GM23338 (cell line): ENCODE results near the gene CHGA. TPM values are rescaled to one million over a fixed set of nuclear protein-coding genes. Genes with fewer than 3 reads are reported as not detected.

Experiments used
- ATAC-seq: fragments of 200-7000 bp; cut with Tn5 transposase; 3 replicates; pipeline ENCODE4 v1.9.1; 2020
- DNase-seq: peaks from one replicate; pipeline ENCODE4 v3.0.0-alpha.2; 2015; ENCODE audit warnings: low spot score
- H2AFZ ChIP-seq: fragments of 200-600 bp; sonication (generic); 2 replicates; pipeline ENCODE4 v1.8.0; 2016; ENCODE audit warnings: antibody characterized with exemption, mild to moderate bottlenecking, moderate library complexity
- H3F3A ChIP-seq: fragments of 200-600 bp; sonication (generic); replicated peaks from 2 replicates; pipeline ENCODE4 v1.8.0; 2017; ENCODE audit warnings: antibody characterized with exemption, mixed run types, low read depth
- H3K27ac ChIP-seq: fragments of 200-600 bp; sonication (generic); 2 replicates; pipeline ENCODE4 v1.6.1; 2016; ENCODE audit warnings: low read depth
- H3K27me3 ChIP-seq: fragments of 200-600 bp; sonication (generic); 2 replicates; pipeline ENCODE4 v1.8.0; 2016; ENCODE audit warnings: mild to moderate bottlenecking, mixed run types, moderate library complexity; ENCODE audit not compliant: insufficient read depth
- H3K36me3 ChIP-seq: fragments of 200-600 bp; sonication (generic); 2 replicates; pipeline ENCODE4 v1.8.0; 2016; ENCODE audit warnings: mild to moderate bottlenecking; ENCODE audit not compliant: insufficient read depth
- H3K4me1 ChIP-seq: fragments of 200-600 bp; sonication (generic); 2 replicates; pipeline ENCODE4 v1.8.0; 2016; ENCODE audit warnings: mild to moderate bottlenecking, moderate library complexity; ENCODE audit not compliant: insufficient read depth
- H3K4me2 ChIP-seq: fragments of 200-600 bp; sonication (generic); 2 replicates; pipeline ENCODE4 v1.7.1; 2017; ENCODE audit warnings: mixed run types
- H3K4me3 ChIP-seq: fragments of 200-600 bp; sonication (generic); 2 replicates; pipeline ENCODE4 v1.6.1; 2016; ENCODE audit warnings: mixed run types
- H3K79me2 ChIP-seq: fragments of 200-600 bp; sonication (generic); replicated peaks from 2 replicates; pipeline ENCODE4 v1.8.0; 2017; ENCODE audit warnings: mild to moderate bottlenecking; ENCODE audit not compliant: insufficient read depth
- H3K9me2 ChIP-seq: fragments of 200-600 bp; sonication (generic); 2 replicates; pipeline ENCODE4 v1.8.0; 2017; ENCODE audit not compliant: insufficient read depth
- H4K20me1 ChIP-seq: fragments of 200-600 bp; sonication (generic); replicated peaks from 2 replicates; pipeline ENCODE4 v1.8.0; 2017; ENCODE audit warnings: mild to moderate bottlenecking; ENCODE audit not compliant: insufficient read depth
- H3K27ac Mint-ChIP-seq: 2 replicates; pipeline ENCODE4 v1.8.0; 2020; ENCODE audit warnings: inconsistent platforms, mild to moderate bottlenecking, moderate library complexity, mixed read lengths
- H3K27me3 Mint-ChIP-seq: 3 replicates; pipeline ENCODE4 v1.8.0; 2022; ENCODE audit warnings: low read depth, mild to moderate bottlenecking, moderate library complexity, mixed read lengths, inconsistent platforms; ENCODE audit not compliant: insufficient read depth, poor library complexity
- H3K36me3 Mint-ChIP-seq: 3 replicates; pipeline ENCODE4 v1.8.0; 2021; ENCODE audit warnings: low read depth, mild to moderate bottlenecking, inconsistent platforms, moderate library complexity, mixed read lengths
- H3K4me1 Mint-ChIP-seq: 3 replicates; pipeline ENCODE4 v1.8.0; 2020; ENCODE audit warnings: mild to moderate bottlenecking, inconsistent platforms, mixed read lengths
- H3K4me3 Mint-ChIP-seq: 3 replicates; pipeline ENCODE4 v1.8.0; 2021; ENCODE audit warnings: moderate library complexity, mild to moderate bottlenecking, inconsistent platforms, mixed read lengths
- H3K9me3 Mint-ChIP-seq: 3 replicates; pipeline ENCODE4 v1.8.0; 2020; ENCODE audit warnings: moderate library complexity, mild to moderate bottlenecking, inconsistent platforms, mixed read lengths
- CREB1 ChIP-seq: fragments of 250-450 bp; sonication (Bioruptor Pico); IDR thresholded peaks from 2 replicates; pipeline ENCODE4 v1.5.0; 2020; ENCODE audit warnings: low read depth, mild to moderate bottlenecking, moderate library complexity
- CTCF ChIP-seq, 2 experiments: fragments of 200-600 bp in 1 of 2; sonication (generic) in 1 of 2; conservative IDR thresholded peaks; 2 replicates each; pipeline versions ENCODE4 v1.5.1 to v1.6.1; 2016 to 2017; ENCODE audit warnings: antibody characterized with exemption in 2 of 2, low read depth in 2 of 2, mild to moderate bottlenecking in 2 of 2, moderate library complexity in 1 of 2
- ETS1 ChIP-seq: IDR thresholded peaks from 2 replicates; pipeline ENCODE4 v1.6.1; 2016; ENCODE audit warnings: antibody characterized with exemption
- EZH2 ChIP-seq: fragments of 200-600 bp; sonication (generic); IDR thresholded peaks from one replicate; pipeline ENCODE4 v1.8.0; 2017; ENCODE audit warnings: antibody characterized with exemption, mild to moderate bottlenecking, low read depth; ENCODE audit not compliant: unreplicated experiment
- EZH2phosphoT487 ChIP-seq: fragments of 200-600 bp; sonication (generic); IDR thresholded peaks from one replicate; pipeline ENCODE4 v1.8.1; 2018; ENCODE audit warnings: antibody characterized with exemption; ENCODE audit not compliant: unreplicated experiment
- JUNB ChIP-seq: IDR thresholded peaks from one replicate; pipeline ENCODE4 v1.6.1; 2016; ENCODE audit warnings: antibody characterized with exemption; ENCODE audit not compliant: unreplicated experiment
- NANOG ChIP-seq: IDR thresholded peaks from 2 replicates; pipeline ENCODE4 v1.6.1; 2016; ENCODE audit warnings: antibody characterized with exemption, borderline replicate concordance
- POLR2AphosphoS5 ChIP-seq: IDR thresholded peaks from 2 replicates; pipeline ENCODE4 v1.6.1; 2016; ENCODE audit warnings: antibody characterized with exemption, low read depth
- REST ChIP-seq: IDR thresholded peaks from one replicate; pipeline ENCODE4 v1.6.1; 2018; ENCODE audit warnings: antibody characterized with exemption; ENCODE audit not compliant: unreplicated experiment
- STAT1 ChIP-seq: IDR thresholded peaks from one replicate; pipeline ENCODE4 v1.6.1; 2016; ENCODE audit warnings: antibody characterized with exemption; ENCODE audit not compliant: unreplicated experiment
- ZNF114 ChIP-seq: fragments of 250-450 bp; sonication (Bioruptor Pico); IDR thresholded peaks from 2 replicates; pipeline ENCODE4 v1.5.0; 2020; ENCODE audit warnings: mild to moderate bottlenecking, moderate library complexity
- ZNF331 ChIP-seq: fragments of 250-450 bp; sonication (Bioruptor Pico); IDR thresholded peaks from 2 replicates; pipeline ENCODE4 v1.5.0; 2020; ENCODE audit warnings: low read depth, mild to moderate bottlenecking, moderate library complexity
- ZNF462 ChIP-seq: fragments of 250-450 bp; sonication (Bioruptor Pico); IDR thresholded peaks from 2 replicates; pipeline ENCODE4 v1.5.0; 2020; ENCODE audit warnings: mild to moderate bottlenecking, moderate library complexity
- polyA plus RNA-seq: library from polyadenylated mRNA; unstranded; fragments of >200 nt; fragmentation: Nextera tagmentation; extraction: Ambion mirVana; gene quantifications from 2 replicates; pipeline ENCODE4 v1.2.1, GENCODE V29; 2016
- total RNA-seq: library from RNA; depleted of rRNA; stranded (reverse); fragments of >200 nt; shearing (Covaris generic); gene quantifications from 2 replicates; pipeline ENCODE4 v1.2.3, GENCODE V29; 2014

The CHGA gene
- total and polyA plus RNA-seq, 2 experiments from 2014 or later, result 13.9 to 19.6 TPM

- Histone ChIP-seq H3K9me2 (no peaks in the 10 kb centered on the region), H3K27ac (no peak overlapping the region), H3K4me2 (no peak overlapping the region), H3F3A (no peaks in the 10 kb centered on the region), H3K4me3 (no peak overlapping the region), H4K20me1 (no peaks in the 10 kb centered on the region), H3K79me2 (no peaks in the 10 kb centered on the region), H3K4me1 (no peaks in the 10 kb centered on the region; the same call in 1 of the 2 replicates), H3K27me3 (peaks cover 3% of the 10 kb centered on the region; the same call in 1 of the 2 replicates), H3K36me3 (no peaks in the 10 kb centered on the region), H2AFZ (no peak overlapping the region)
- Mint-ChIP-seq H3K27ac (no peak overlapping the region), H3K4me1 (peaks cover 16% of the 10 kb centered on the region), H3K27me3 (peaks cover 11% of the 10 kb centered on the region), H3K36me3 (no peaks in the 10 kb centered on the region), H3K4me3 (no peak overlapping the region), H3K9me3 (no peaks in the 10 kb centered on the region)
- no peak for DNase-seq
- no peak for ATAC-seq
- TF ChIP-seq NANOG (no peak), REST (no peak), ETS1 (no peak), STAT1 (no peak), ZNF331 (CRISPR knock-in tag) (no peak), EZH2 (no peak), JUNB (no peak), CTCF (conservative IDR thresholded peaks at IDR 0.05; ENCODE audit: low read depth in 2 of 2) (no peak), POLR2AphosphoS5 (no peak), CREB1 (no peak), EZH2phosphoT487 (no peak), ZNF462 (CRISPR knock-in tag) (no peak), ZNF114 (no peak)
These were observed 22.3 kb upstream of the CHGA start for GRCh38 chr14:92900660-92901059.
